ES-I3 (cell line): ENCODE results near the gene EXOC1.
A peak's percentile ranks its signal among the peaks of the same experiment; 100 is the strongest.

Source experiments
- H3K36me3 ChIP-seq: 2 replicates; pipeline ENCODE4 v1.6.1; 2013; ENCODE audit warnings: mild to moderate bottlenecking, low read length, control low read depth, moderate library complexity; ENCODE audit not compliant: insufficient read depth
- H3K4me1 ChIP-seq: 2 replicates; pipeline ENCODE4 v1.6.1; 2013; ENCODE audit warnings: mild to moderate bottlenecking, control low read depth, low read length; ENCODE audit not compliant: insufficient read depth
- H3K9ac ChIP-seq: 2 replicates; pipeline ENCODE4 v1.6.1; 2013; ENCODE audit warnings: low read depth, mild to moderate bottlenecking, low read length, moderate library complexity
- H3K9me3 ChIP-seq: 2 replicates; pipeline ENCODE4 v1.6.1; 2013; ENCODE audit warnings: mild to moderate bottlenecking, low read length, moderate library complexity; ENCODE audit not compliant: control insufficient read depth, insufficient read depth

The EXOC1 gene

GRCh38 chr4:55853484-55854046 lies at the start of gene EXOC1:
Gene EXOC1, plus strand, starts transcription at chr4:55853648. Its CDS starts 4,676 bp downstream, at chr4:55858324.
- Histone ChIP-seq H3K4me1 (peaks cover 6% of the 10 kb centered on the region), H3K9ac (peak within 1 kb of the TSS; percentile 78), H3K36me3 (no peaks in the 10 kb centered on the region)

GRCh38 chr4:55807556-55807955 lies 45.9 kb upstream of the EXOC1 start:
- Histone ChIP-seq H3K4me1 (no peaks in the 10 kb centered on the region), H3K9ac (no peak overlapping the region), H3K36me3 (no peaks in the 10 kb centered on the region), H3K9me3 (no peaks in the 10 kb centered on the region)

More at GRCh38 chr4:55853484-55854046, at the start of gene EXOC1:
- no peaks in the 10 kb centered on the region for H3K9me3 ChIP-seq

GRCh38 chr4:55808186-55808585 lies 45.3 kb upstream of the EXOC1 start:
- H3K36me3 ChIP-seq, result no peaks in the 10 kb centered on the region
- no peaks in the 10 kb centered on the region for H3K4me1 ChIP-seq
- H3K9me3 ChIP-seq, result no peaks in the 10 kb centered on the region
- H3K9ac ChIP-seq, result no peak overlapping the region

- Histone ChIP-seq H3K4me1 (no peaks in the 10 kb centered on the region), H3K9ac (no peak overlapping the region), H3K36me3 (no peaks in the 10 kb centered on the region), H3K9me3 (no peaks in the 10 kb centered on the region)
These were observed 44.8 kb upstream of the EXOC1 start for GRCh38 chr4:55808632-55809031.

- Histone ChIP-seq H3K4me1 (no peaks in the 10 kb centered on the region), H3K36me3 (no peaks in the 10 kb centered on the region), H3K9me3 (no peaks in the 10 kb centered on the region), H3K9ac (no peak overlapping the region)
These were observed 35.8 kb upstream of the EXOC1 start for GRCh38 chr4:55817691-55818090.

GRCh38 chr4:55819634-55820033 lies 33.8 kb upstream of the EXOC1 start, which contains the start of gene EXOC1L:
Gene EXOC1L, plus strand, starts transcription at chr4:55819790. Its CDS starts 237 bp downstream, at chr4:55820027.
- no peaks in the 10 kb centered on the region for H3K4me1 ChIP-seq
- no peaks in the 10 kb centered on the region for H3K36me3 ChIP-seq
- no peaks in the 10 kb centered on the region for H3K9me3 ChIP-seq
- peak within 1 kb of the TSS; percentile 12 for H3K9ac ChIP-seq

- no peaks in the 10 kb centered on the region for H3K36me3 ChIP-seq
- no peaks in the 10 kb centered on the region for H3K9me3 ChIP-seq
- no peaks in the 10 kb centered on the region for H3K4me1 ChIP-seq
- H3K9ac ChIP-seq, result no peak overlapping the region; the same call in 1 of the 2 replicates
These were observed 33.2 kb upstream of the EXOC1 start for GRCh38 chr4:55820279-55820678.

GRCh38 chr4:55822329-55822728 lies 31.1 kb upstream of the EXOC1 start:
- H3K36me3 ChIP-seq, result no peaks in the 10 kb centered on the region
- H3K9me3 ChIP-seq, result no peaks in the 10 kb centered on the region
- no peaks in the 10 kb centered on the region for H3K4me1 ChIP-seq
- no peak overlapping the region for H3K9ac ChIP-seq

- Histone ChIP-seq H3K36me3 (no peaks in the 10 kb centered on the region), H3K9ac (no peak overlapping the region), H3K9me3 (no peaks in the 10 kb centered on the region), H3K4me1 (no peaks in the 10 kb centered on the region)
These were observed 28.6 kb upstream of the EXOC1 start for GRCh38 chr4:55824865-55825264.

GRCh38 chr4:55826986-55827385 lies 26.5 kb upstream of the EXOC1 start:
- H3K9me3 ChIP-seq, result no peaks in the 10 kb centered on the region
- no peaks in the 10 kb centered on the region for H3K36me3 ChIP-seq
- H3K4me1 ChIP-seq, result no peaks in the 10 kb centered on the region
- H3K9ac ChIP-seq, result no peak overlapping the region

GRCh38 chr4:55827582-55827981 lies 25.9 kb upstream of the EXOC1 start:
- Histone ChIP-seq H3K36me3 (no peaks in the 10 kb centered on the region), H3K9me3 (no peaks in the 10 kb centered on the region), H3K4me1 (no peaks in the 10 kb centered on the region), H3K9ac (no peak overlapping the region)

- Histone ChIP-seq H3K36me3 (no peaks in the 10 kb centered on the region), H3K4me1 (peaks cover 4% of the 10 kb centered on the region; the same call in 1 of the 2 replicates), H3K9me3 (no peaks in the 10 kb centered on the region), H3K9ac (no peak overlapping the region)
These were observed 23.4 kb upstream of the EXOC1 start for GRCh38 chr4:55830048-55830447.

- Histone ChIP-seq H3K9me3 (no peaks in the 10 kb centered on the region), H3K4me1 (peaks cover 4% of the 10 kb centered on the region; the same call in 1 of the 2 replicates), H3K9ac (no peak overlapping the region), H3K36me3 (no peaks in the 10 kb centered on the region)
These were observed 22.7 kb upstream of the EXOC1 start for GRCh38 chr4:55830716-55831115.

- Histone ChIP-seq H3K36me3 (no peaks in the 10 kb centered on the region), H3K9ac (no peak overlapping the region), H3K9me3 (peaks cover 3% of the 10 kb centered on the region; the same call in 1 of the 2 replicates), H3K4me1 (peaks cover 4% of the 10 kb centered on the region; the same call in 1 of the 2 replicates)
These were observed 19.2 kb upstream of the EXOC1 start for GRCh38 chr4:55834086-55834795.

- Histone ChIP-seq H3K36me3 (no peaks in the 10 kb centered on the region), H3K9me3 (peaks cover 6% of the 10 kb centered on the region; the same call in 1 of the 2 replicates), H3K4me1 (peaks cover 4% of the 10 kb centered on the region; the same call in 1 of the 2 replicates), H3K9ac (no peak overlapping the region)
These were observed 15.5 kb upstream of the EXOC1 start for GRCh38 chr4:55837903-55838302.
